B cell (primary cell): ENCODE measurements around the gene SDK1. TPM values are rescaled to one million over a fixed set of nuclear protein-coding genes. Genes with fewer than 3 reads are reported as not detected.

Source experiments
- ATAC-seq: fragments of 200-7000 bp; cut with Tn5 transposase; one replicate; pipeline ENCODE4 v1.10.0; 2021; ENCODE audit warnings: low read depth, mild to moderate bottlenecking, moderate number of reproducible peaks, moderate library complexity
- CTCF ChIA-PET: fragments of 350-600 bp; sonication (Branson Sonifier 250); formaldehyde crosslinking; loops from one replicate; lab custom pipeline; 2021; ENCODE audit warnings: antibody characterized with exemption, inconsistent platforms; lab: Charles Lee
- POLR2A ChIA-PET: fragments of 350-600 bp; sonication (Branson Sonifier 250); formaldehyde crosslinking; loops from one replicate; lab custom pipeline; 2021; ENCODE audit warnings: antibody characterized with exemption; lab: Charles Lee
- DNase-seq: peaks from one replicate; pipeline ENCODE4 v3.0.0; 2013
- H2AFZ ChIP-seq: 2 replicates; pipeline ENCODE4 v1.6.1; 2012; ENCODE audit warnings: mild to moderate bottlenecking, low read depth, low read length; ENCODE audit not compliant: insufficient read depth, poor library complexity, severe bottlenecking
- H3K27ac ChIP-seq, 2 donors: 1 replicate in 1 of 2; 2 replicates in 1 of 2; pipeline ENCODE4 v1.5.1; 2012 to 2013; ENCODE audit warnings: low read length in 2 of 2, mild to moderate bottlenecking in 2 of 2, moderate library complexity in 1 of 2
- H3K27me3 ChIP-seq, 4 experiments: fragments of 200-600 bp in 1 of 4; sonication (generic) in 1 of 4; replicated peaks in 1 of 4; 1 replicate in 2 of 4; 2 replicates in 2 of 4; pipeline versions ENCODE4 v1.6.1 to v1.7.0; 2013 to 2016; ENCODE audit warnings: low read length in 3 of 4, mild to moderate bottlenecking in 2 of 4, mixed read lengths in 1 of 4, moderate library complexity in 1 of 4; ENCODE audit not compliant: insufficient read depth in 4 of 4, control insufficient read depth in 3 of 4; ENCODE audit errors: control extremely low read depth in 1 of 4
- H3K36me3 ChIP-seq, 2 experiments: replicated peaks in 1 of 2; 1 replicate in 1 of 2; 2 replicates in 1 of 2; pipeline versions ENCODE4 v1.6.1 to v1.7.1; 2013; ENCODE audit warnings: low read length in 1 of 2; ENCODE audit not compliant: insufficient read depth in 2 of 2, control insufficient read depth in 1 of 2; ENCODE audit errors: control extremely low read depth in 1 of 2, extremely low read depth in 1 of 2
- H3K4me1 ChIP-seq, 2 donors: fragments of 200-600 bp in 1 of 2; sonication (generic) in 1 of 2; 1 replicate in 1 of 2; 2 replicates in 1 of 2; pipeline versions ENCODE4 v1.5.1 to v1.6.1; 2013 to 2017; ENCODE audit warnings: low read length in 2 of 2; ENCODE audit not compliant: control insufficient read depth in 2 of 2, insufficient read depth in 2 of 2
- H3K4me2 ChIP-seq: replicated peaks from 2 replicates; pipeline ENCODE3; 2012; ENCODE audit warnings: mild to moderate bottlenecking, low read depth, low read length; ENCODE audit not compliant: poor library complexity, severe bottlenecking
- H3K4me3 ChIP-seq, 5 experiments: fragments of 200-600 bp in 1 of 5; sonication (generic) in 1 of 5; 1 replicate in 3 of 5; 2 replicates in 2 of 5; pipeline versions ENCODE4 v1.5.1 to v1.7.0; 2011 to 2016; ENCODE audit warnings: low read length in 4 of 5, mild to moderate bottlenecking in 4 of 5, low read depth in 2 of 5, control low read depth in 1 of 5, moderate library complexity in 1 of 5; ENCODE audit not compliant: insufficient read depth in 1 of 5; ENCODE audit errors: control extremely low read depth in 1 of 5, extremely low read depth in 1 of 5
- H3K79me2 ChIP-seq: fragments of 200-600 bp; sonication (generic); one replicate; pipeline ENCODE4 v1.6.0; 2016; ENCODE audit warnings: low read length; ENCODE audit not compliant: control insufficient read depth, insufficient read depth
- H3K9ac ChIP-seq: fragments of 200-600 bp; sonication (generic); 2 replicates; pipeline ENCODE4 v1.6.1; 2017; ENCODE audit warnings: mild to moderate bottlenecking, low read length, moderate library complexity
- H3K9me3 ChIP-seq, 3 donors: one replicate each; pipeline versions ENCODE4 v1.6.1 to v1.7.1; 2013; ENCODE audit warnings: low read length in 2 of 3; ENCODE audit not compliant: control insufficient read depth in 2 of 3, insufficient read depth in 1 of 3; ENCODE audit errors: control extremely low read depth in 1 of 3
- H4K20me1 ChIP-seq: 2 replicates; pipeline ENCODE4 v1.6.0; 2012; ENCODE audit warnings: mild to moderate bottlenecking, low read length; ENCODE audit not compliant: insufficient read depth, control insufficient read depth, poor library complexity, severe bottlenecking
- H3K27ac Mint-ChIP-seq: one replicate; pipeline ENCODE4 v1.8.0; 2021; ENCODE audit warnings: mixed read lengths
- H3K27me3 Mint-ChIP-seq: one replicate; pipeline ENCODE4 v1.8.0; 2021; ENCODE audit warnings: mixed read lengths
- H3K4me1 Mint-ChIP-seq: one replicate; pipeline ENCODE4 v1.8.0; 2021; ENCODE audit warnings: mixed read lengths
- H3K4me3 Mint-ChIP-seq: one replicate; pipeline ENCODE4 v1.8.0; 2021; ENCODE audit warnings: mixed read lengths
- H3K9me3 Mint-ChIP-seq: one replicate; pipeline ENCODE4 v1.8.0; 2022; ENCODE audit warnings: mixed read lengths; ENCODE audit not compliant: insufficient read depth
- EZH2 ChIP-seq: IDR thresholded peaks from 2 replicates; pipeline ENCODE4 v1.6.1; 2012; ENCODE audit warnings: borderline replicate concordance, low read depth, mild to moderate bottlenecking, moderate library complexity, low read length; ENCODE audit not compliant: insufficient read depth, poor library complexity, severe bottlenecking
- whole genome bisulfite sequencing: methylation state at CpG from one replicate; pipeline ENCODE4 v1.1.5; 2013; ENCODE audit warnings: missing lambda C conversion rate; ENCODE audit not compliant: insufficient coverage; 5-methylcytosine and 5-hydroxymethylcytosine counted together
- intact Hi-C: fragments of 100-400 bp; cut with micrococcal nuclease; formaldehyde crosslinking; loops from one replicate; pipeline ENCODE4 v1.10.0; 2022
- polyA plus RNA-seq: library from polyadenylated mRNA; depleted of rRNA; stranded (reverse); fragments of >200 nt; gene quantifications from 2 replicates; pipeline ENCODE4 v1.2.3, GENCODE V29; 2012
- total RNA-seq, 2 donors: library from RNA; stranded (reverse); fragments of 120-200 nt in 1 of 2; gene quantifications; 1 replicate in 1 of 2; 2 replicates in 1 of 2; pipeline versions ENCODE4 v1.2.3 to v1.2.4, GENCODE V29; 2013 to 2022
- TF ChIP-seq, protein P1 (sequence below): fragments of 200-600 bp; IDR thresholded peaks from one replicate; pipeline ENCODE4 v1.8.0; 2022; ENCODE audit warnings: antibody characterized with exemption, mild to moderate bottlenecking

Gene SDK1
- total and polyA plus RNA-seq, 2 donors (not counting 1 experiment from before 2014, with no cell fraction given) = 0.73 to 2.0 TPM

DNA sequence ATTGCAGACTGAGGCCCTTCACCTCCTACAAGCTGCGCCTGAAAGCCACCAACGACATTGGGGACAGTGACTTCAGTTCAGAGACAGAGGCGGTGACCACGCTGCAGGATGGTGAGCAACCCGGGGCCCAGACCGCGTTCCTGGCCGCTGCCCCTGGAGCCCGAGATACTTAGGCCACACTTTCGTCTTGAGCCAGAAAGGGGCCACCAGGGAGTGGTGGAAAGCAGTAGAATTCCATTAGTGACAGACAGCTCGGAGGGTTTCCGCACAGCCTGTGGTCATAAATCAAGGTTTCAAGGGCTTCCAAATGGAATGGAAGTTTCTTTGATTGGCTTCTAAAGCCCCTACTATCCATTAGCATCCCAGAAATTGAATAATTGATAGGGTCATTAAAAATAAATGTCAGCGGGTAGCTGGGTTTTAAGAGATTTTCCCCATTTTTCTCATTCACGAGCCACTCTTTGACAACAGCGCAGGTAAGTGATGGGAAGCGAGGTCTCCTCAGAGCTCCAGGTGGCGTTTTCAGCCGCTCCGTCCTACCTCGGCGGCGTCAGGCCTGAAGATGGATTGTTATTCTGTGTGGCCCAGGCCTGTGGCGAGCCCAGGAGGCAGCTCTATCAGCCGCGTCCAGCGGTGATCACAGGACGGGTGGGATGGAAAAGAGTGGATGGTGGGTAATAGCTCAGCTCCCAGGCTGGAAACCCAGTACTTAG lies 857.5 kb downstream of the SDK1 start:
- no peak overlapping the region for H3K4me3 Mint-ChIP-seq
- no peaks in the 10 kb centered on the region for H4K20me1 ChIP-seq
- H3K36me3 ChIP-seq = no peaks in the 10 kb centered on the region
- H3K9me3 ChIP-seq = peaks cover 0 to 14% (median 0%) of the 10 kb centered on the region in 3 donors
- 93% methylated on average over 23 of the region's 27 CpGs for WGBS
- no peak overlapping the region for H3K27ac Mint-ChIP-seq
- H3K4me1 ChIP-seq = no peaks in the 10 kb centered on the region
- ATAC-seq (no peak), DNase-seq (no peak)
- H3K27me3 ChIP-seq = no peaks in the 10 kb centered on the region
- POLR2A ChIA-PET = no interaction called here
- intact Hi-C loops = no loop called here
- no peaks in the 10 kb centered on the region for H3K9me3 Mint-ChIP-seq
- H3K4me3 ChIP-seq = no peak overlapping the region
- no peaks in the 10 kb centered on the region for H3K27me3 Mint-ChIP-seq
- H3K27ac ChIP-seq = no peak overlapping the region
- no peak for TF ChIP-seq EZH2
- TF ChIP-seq, protein P1, sequence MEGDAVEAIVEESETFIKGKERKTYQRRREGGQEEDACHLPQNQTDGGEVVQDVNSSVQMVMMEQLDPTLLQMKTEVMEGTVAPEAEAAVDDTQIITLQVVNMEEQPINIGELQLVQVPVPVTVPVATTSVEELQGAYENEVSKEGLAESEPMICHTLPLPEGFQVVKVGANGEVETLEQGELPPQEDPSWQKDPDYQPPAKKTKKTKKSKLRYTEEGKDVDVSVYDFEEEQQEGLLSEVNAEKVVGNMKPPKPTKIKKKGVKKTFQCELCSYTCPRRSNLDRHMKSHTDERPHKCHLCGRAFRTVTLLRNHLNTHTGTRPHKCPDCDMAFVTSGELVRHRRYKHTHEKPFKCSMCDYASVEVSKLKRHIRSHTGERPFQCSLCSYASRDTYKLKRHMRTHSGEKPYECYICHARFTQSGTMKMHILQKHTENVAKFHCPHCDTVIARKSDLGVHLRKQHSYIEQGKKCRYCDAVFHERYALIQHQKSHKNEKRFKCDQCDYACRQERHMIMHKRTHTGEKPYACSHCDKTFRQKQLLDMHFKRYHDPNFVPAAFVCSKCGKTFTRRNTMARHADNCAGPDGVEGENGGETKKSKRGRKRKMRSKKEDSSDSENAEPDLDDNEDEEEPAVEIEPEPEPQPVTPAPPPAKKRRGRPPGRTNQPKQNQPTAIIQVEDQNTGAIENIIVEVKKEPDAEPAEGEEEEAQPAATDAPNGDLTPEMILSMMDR = no peak
- H3K79me2 ChIP-seq = no peaks in the 10 kb centered on the region
- no peak overlapping the region for H3K4me2 ChIP-seq
- H2AFZ ChIP-seq = no peak overlapping the region
- no peak overlapping the region for H3K9ac ChIP-seq
- CTCF ChIA-PET = interaction anchor here (0.6 kb wide), 1 partner anchor 176 kb away, joined by 3 read pairs; no protein-coding TSS in a partner anchor
- no peaks in the 10 kb centered on the region for H3K4me1 Mint-ChIP-seq

DNA sequence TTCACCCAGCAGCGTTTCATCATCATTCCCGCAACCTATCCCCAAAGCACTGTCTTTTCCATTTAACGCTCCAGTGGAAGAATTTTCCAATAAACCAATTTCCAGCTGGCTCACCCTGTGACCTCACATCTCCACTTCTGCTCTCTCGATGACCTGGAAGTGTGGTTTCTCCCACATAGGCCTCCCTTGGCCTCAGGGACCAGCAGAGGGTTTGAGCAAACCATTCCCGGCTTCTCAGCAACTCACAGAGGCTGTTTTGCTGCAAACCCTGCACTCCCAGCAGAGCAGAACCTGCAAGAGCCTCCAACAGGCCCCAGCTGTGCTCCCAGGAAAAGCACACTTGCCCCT lies 858.1 kb downstream of the SDK1 start:
- H3K4me1 ChIP-seq = no peaks in the 10 kb centered on the region
- H3K4me2 ChIP-seq = no peak overlapping the region
- H3K4me1 Mint-ChIP-seq = no peaks in the 10 kb centered on the region
- H3K79me2 ChIP-seq = no peaks in the 10 kb centered on the region
- H3K27ac ChIP-seq = no peak overlapping the region
- TF ChIP-seq, protein P1 = no peak
- TF ChIP-seq EZH2 = no peak
- no peak overlapping the region for H2AFZ ChIP-seq
- H3K4me3 Mint-ChIP-seq = no peak overlapping the region
- DNase-seq (no peak), ATAC-seq (no peak)
- no peaks in the 10 kb centered on the region for H3K36me3 ChIP-seq
- POLR2A ChIA-PET = no interaction called here
- no peaks in the 10 kb centered on the region for H4K20me1 ChIP-seq
- CTCF ChIA-PET = interaction anchor here (0.6 kb wide), 1 partner anchor 176 kb away, joined by 3 read pairs; no protein-coding TSS in a partner anchor
- no peak overlapping the region for H3K9ac ChIP-seq
- no peak overlapping the region for H3K27ac Mint-ChIP-seq
- intact Hi-C loops = no loop called here
- H3K4me3 ChIP-seq = no peak overlapping the region
- H3K9me3 Mint-ChIP-seq = no peaks in the 10 kb centered on the region
- no peaks in the 10 kb centered on the region for H3K27me3 Mint-ChIP-seq
- H3K27me3 ChIP-seq = no peaks in the 10 kb centered on the region
- H3K9me3 ChIP-seq = peaks cover 0 to 14% (median 0%) of the 10 kb centered on the region in 3 donors
- WGBS = 80% methylated on average over 3 of the region's 5 CpGs
